K562 (cell line): Measurements from ENCODE around the gene KLHL12. TPM values are rescaled to one million over a fixed set of nuclear protein-coding genes. Genes with fewer than 3 reads are reported as not detected.
A peak's percentile ranks its signal among the peaks of the same experiment; 100 is the strongest.

ENCODE experiments used
- ATAC-seq: fragments of 200-7000 bp; cut with Tn5 transposase; 3 replicates; pipeline ENCODE4 v1.9.1; 2020; ENCODE audit warnings: moderate library complexity
- BruUV-seq: library from RNA; stranded (reverse); fragments of 400-500 nt; replicated peaks from 2 replicates; lab custom pipeline; 2021; lab: Mats Ljungman, UMichigan
- CTCF ChIA-PET: fragments of 300-600 bp; formaldehyde crosslinking; extraction: SDS; loops from one replicate; lab custom pipeline; 2021; ENCODE audit warnings: low intra/inter-chr PET ratio; lab: Yijun Ruan, JAX
- POLR2A ChIA-PET: fragments of 300-600, 350-650 bp; sonication (Branson Sonifier 250); formaldehyde crosslinking; extraction: SDS; loops from one replicate; lab custom pipeline; 2021; ENCODE audit warnings: antibody characterized with exemption, inconsistent platforms; lab: Yijun Ruan, JAX
- DNase-seq, 4 experiments: peaks; one replicate each; pipeline versions ENCODE4 v3.0.0 to v3.0.0-alpha.2; 2011 to 2018; ENCODE audit warnings: low spot score in 3 of 4, mixed read lengths in 3 of 4; ENCODE audit errors: extremely low read depth in 1 of 4
- FAIRE-seq: peaks from 2 replicates; lab custom pipeline; 2011; peaks lifted over from hg19 to GRCh38; lab: Jason Lieb, UNC
- H2AFZ ChIP-seq: 2 replicates; pipeline ENCODE4 v1.6.0; 2011; ENCODE audit warnings: low read depth, low read length, control low read depth, inconsistent platforms
- H3K27ac ChIP-seq: fragments of 200-600 bp; 3 replicates; pipeline ENCODE4 v1.8.0; 2011; ENCODE audit warnings: low read depth, mild to moderate bottlenecking, control low read depth, inconsistent platforms, low read length, moderate library complexity, mixed read lengths; ENCODE audit errors: extremely low read depth
- H3K27me3 ChIP-seq, 2 experiments: fragments of 300-600 bp in 1 of 2; 2 replicates in 1 of 2; 3 replicates in 1 of 2; pipeline versions ENCODE4 v1.6.0 to v1.8.0; 2011; ENCODE audit warnings: inconsistent platforms in 2 of 2, low read length in 2 of 2, mild to moderate bottlenecking in 1 of 2, mixed read lengths in 1 of 2, moderate library complexity in 1 of 2; ENCODE audit not compliant: control insufficient read depth in 2 of 2, insufficient read depth in 2 of 2
- H3K36me3 ChIP-seq: fragments of 300-600 bp; 3 replicates; pipeline ENCODE4 v1.8.0; 2011; ENCODE audit warnings: mild to moderate bottlenecking, low read length, inconsistent platforms; ENCODE audit not compliant: control insufficient read depth, insufficient read depth
- H3K4me1 ChIP-seq, 2 experiments: fragments of 200-600 bp in 1 of 2; replicated peaks in 1 of 2; 2 replicates in 1 of 2; 3 replicates in 1 of 2; pipeline versions ENCODE4 v1.5.1 to v1.8.0; 2011; ENCODE audit warnings: inconsistent platforms in 2 of 2, low read length in 2 of 2, mild to moderate bottlenecking in 1 of 2, mixed read lengths in 1 of 2, moderate library complexity in 1 of 2; ENCODE audit not compliant: control insufficient read depth in 2 of 2, insufficient read depth in 2 of 2
- H3K4me2 ChIP-seq: 2 replicates; pipeline ENCODE4 v1.6.1; 2011; ENCODE audit warnings: low read length, control low read depth, inconsistent platforms, mixed read lengths; ENCODE audit not compliant: insufficient read depth
- H3K4me3 ChIP-seq: fragments of 200-600 bp; sonication (generic), shearing (Covaris generic); 2 replicates; pipeline ENCODE4 v1.5.1; 2016; ENCODE audit warnings: control low read depth, inconsistent platforms
- H3K79me2 ChIP-seq: fragments of 200-600 bp; 3 replicates; pipeline ENCODE4 v1.8.0; 2011; ENCODE audit warnings: low read length, inconsistent platforms; ENCODE audit not compliant: control insufficient read depth, insufficient read depth
- H3K9ac ChIP-seq, 2 experiments: 2 replicates each; pipeline versions ENCODE4 v1.6.0 to v1.6.1; 2011; ENCODE audit warnings: low read depth in 2 of 2, low read length in 2 of 2, control low read depth in 1 of 2, inconsistent platforms in 1 of 2, mild to moderate bottlenecking in 1 of 2, mixed read lengths in 1 of 2; ENCODE audit not compliant: insufficient read depth in 1 of 2
- H3K9me1 ChIP-seq: one replicate; pipeline ENCODE4 v1.6.0; 2011; ENCODE audit warnings: inconsistent platforms, mild to moderate bottlenecking, low read length, moderate library complexity; ENCODE audit not compliant: control insufficient read depth, insufficient read depth
- H3K9me3 ChIP-seq: replicated peaks from 2 replicates; pipeline ENCODE4 v1.5.1; 2011; ENCODE audit warnings: low read depth, low read length, inconsistent platforms; ENCODE audit not compliant: control insufficient read depth, insufficient read depth
- H4K20me1 ChIP-seq: replicated peaks from 2 replicates; pipeline ENCODE4 v1.6.1; 2011; ENCODE audit warnings: low read length, inconsistent platforms, mixed read lengths; ENCODE audit not compliant: control insufficient read depth, insufficient read depth
- ARID3B ChIP-seq: fragments of 250-450 bp; sonication (Bioruptor Pico); IDR thresholded peaks from 2 replicates; pipeline ENCODE4 v1.4.0; 2020; ENCODE audit warnings: borderline replicate concordance
- ASH1L ChIP-seq: fragments of 450-650 bp; IDR thresholded peaks from 2 replicates; pipeline ENCODE4 v1.6.1; 2018; ENCODE audit warnings: borderline replicate concordance, mild to moderate bottlenecking, low read depth; ENCODE audit not compliant: partially characterized antibody
- CSDE1 ChIP-seq, 2 experiments: fragments of 450-650 bp; IDR thresholded peaks; 2 replicates each; pipeline ENCODE4 v1.6.1; 2016; ENCODE audit warnings: mild to moderate bottlenecking in 1 of 2
- ETS1 ChIP-seq: conservative IDR thresholded peaks from 2 replicates; pipeline ENCODE4 v1.6.1; 2011; ENCODE audit warnings: low read depth, mild to moderate bottlenecking, low read length; ENCODE audit not compliant: control insufficient read depth
- GATAD2A ChIP-seq: fragments of 450-650 bp; IDR thresholded peaks from 2 replicates; pipeline ENCODE4 v1.6.1; 2017
- HNRNPK ChIP-seq: fragments of 200-400 bp; formaldehyde crosslinking; IDR thresholded peaks from one replicate; pipeline ENCODE4 v1.6.1; 2018; ENCODE audit warnings: mild to moderate bottlenecking, low read depth, low read length; ENCODE audit not compliant: poor library complexity, severe bottlenecking
- MYBL2 ChIP-seq, 2 experiments: fragments of 450-650 bp in 1 of 2; sonication (generic) in 1 of 2; formaldehyde crosslinking in 1 of 2; IDR thresholded peaks; 2 replicates each; pipeline versions ENCODE4 v1.6.1 to v1.8.1; 2017 to 2022; ENCODE audit warnings: borderline replicate concordance in 1 of 2, inconsistent platforms in 1 of 2, low read depth in 1 of 2, mild to moderate bottlenecking in 1 of 2, missing genetic modification reagents in 1 of 2, moderate library complexity in 1 of 2
- RBFOX2 ChIP-seq: fragments of 200-400 bp; formaldehyde crosslinking; IDR thresholded peaks from 2 replicates; pipeline ENCODE4 v1.6.1; 2017; ENCODE audit warnings: low read depth, mild to moderate bottlenecking, low read length, moderate library complexity
- SETDB1 ChIP-seq: IDR thresholded peaks from one replicate; pipeline ENCODE4 v1.6.1; 2012; ENCODE audit warnings: low read length, control low read depth, inconsistent platforms
- SRSF1 ChIP-seq: fragments of 200-400 bp; formaldehyde crosslinking; IDR thresholded peaks from 2 replicates; pipeline ENCODE4 v1.6.1; 2017; ENCODE audit warnings: mild to moderate bottlenecking, low read depth, low read length, moderate library complexity
- STAT5A ChIP-seq: IDR thresholded peaks from 2 replicates; pipeline ENCODE4 v1.6.1; 2012; ENCODE audit warnings: low read length, inconsistent platforms, borderline replicate concordance
- SUPT5H ChIP-seq: fragments of 450-650 bp; IDR thresholded peaks from 2 replicates; pipeline ENCODE4 v1.6.1; 2016
- TEAD4 ChIP-seq, 2 experiments: sonication (generic) in 1 of 2; formaldehyde crosslinking in 1 of 2; IDR thresholded peaks; 2 replicates each; pipeline versions ENCODE4 v1.6.1 to v1.8.0; 2012 to 2022; ENCODE audit warnings: borderline replicate concordance in 1 of 2, inconsistent platforms in 1 of 2, low read length in 1 of 2, mild to moderate bottlenecking in 1 of 2, missing genetic modification reagents in 1 of 2
- ZFP30 ChIP-seq: fragments of 250-450 bp; sonication (Bioruptor Pico); IDR thresholded peaks from 2 replicates; pipeline ENCODE4 v1.8.0; 2022; ENCODE audit warnings: moderate library complexity, mild to moderate bottlenecking, inconsistent platforms, borderline replicate concordance
- ZNF398 ChIP-seq: fragments of 250-450 bp; sonication (Bioruptor Pico); IDR thresholded peaks from 2 replicates; pipeline ENCODE4 v1.8.0; 2021; ENCODE audit warnings: moderate library complexity, mild to moderate bottlenecking, inconsistent platforms
- ZNF707 ChIP-seq: fragments of 250-450 bp; sonication (Bioruptor Pico); conservative IDR thresholded peaks from 2 replicates; pipeline ENCODE4 v1.8.0; 2022; ENCODE audit warnings: inconsistent platforms, mild to moderate bottlenecking, moderate library complexity
- ZZZ3 ChIP-seq: fragments of 450-650 bp; IDR thresholded peaks from 2 replicates; pipeline ENCODE4 v1.6.1; 2016; ENCODE audit warnings: antibody characterized with exemption, mild to moderate bottlenecking, moderate library complexity
- WGBS: fragments of 100-300 bp; shearing (Covaris generic); methylation state at CpG from one replicate; pipeline ENCODE4 v1.1.6; 2016; ENCODE audit warnings: low coverage, mixed read lengths; ENCODE audit not compliant: insufficient coverage; ENCODE audit errors: missing lambda C conversion rate; 5-methylcytosine and 5-hydroxymethylcytosine counted together
- in situ Hi-C: fragments of 300-500 bp; cut with MboI; formaldehyde crosslinking; loops from 4 replicates; pipeline ENCODE4 v1.15.0; 2018; ENCODE audit warnings: inconsistent platforms, mixed read lengths
- intact Hi-C: fragments of 100-400 bp; cut with micrococcal nuclease; formaldehyde crosslinking; loops from 2 replicates; pipeline ENCODE4 v1.14.2; 2022
- polyA plus RNA-seq, 8 experiments: library from polyadenylated mRNA; depleted of rRNA in 4 of 8; stranded (reverse) in 5 of 8; unstranded in 3 of 8; fragments of >200 nt; fragmentation: Nextera tagmentation in 2 of 8; fragmentation: Illumina TruSeq in 1 of 8; extraction: Ambion mirVana in 2 of 8; extraction: Trizol in 1 of 8; gene quantifications; 2 replicates each; pipeline versions ENCODE4 v1.2.1 to v1.2.3, GENCODE V29; 2011 to 2014; ENCODE audit warnings: inconsistent platforms in 1 of 8, missing spikeins in 1 of 8
- total RNA-seq, 7 experiments: library from RNA; depleted of rRNA in 6 of 7; stranded (reverse); fragments of >200 nt in 6 of 7; fragmentation: Illumina TruSeq in 2 of 7; extraction: Trizol in 2 of 7; gene quantifications; 2 replicates each; pipeline versions ENCODE4 v1.2.1 to v1.2.3, GENCODE V29; 2011 to 2021; ENCODE audit warnings: low replicate concordance in 1 of 7

The KLHL12 gene
- total and polyA plus RNA-seq, 9 of the 15 experiments (the other 6 are each of a cell fraction or from before 2014, with no cell fraction given), result 23.1 to 85.1 (median 35.0) TPM

GRCh38 chr1:202968895-202969295 lies 41.9 kb upstream of the KLHL12 start:
- WGBS, result 6% methylated on average over 3 of the region's 5 CpGs
- peaks cover 11% of the 10 kb centered on the region; the same call in 2 of the 3 replicates for H3K79me2 ChIP-seq
- H3K27ac ChIP-seq, result no peak overlapping the region; the same call in 2 of the 3 replicates
- H3K9me3 ChIP-seq, result no peaks in the 10 kb centered on the region
- peaks cover 19% of the 10 kb centered on the region for H3K36me3 ChIP-seq
- H2AFZ ChIP-seq, result peak overlapping the region; percentile 92
- POLR2A ChIA-PET, result interaction anchor here (0.9 to 1.4 kb wide), 5 partner anchors 13 to 80 kb away, joined by 3 to 13 read pairs (median 4); partner anchors contain the start of genes RABIF and TMEM183A
- intact Hi-C loops, result loop anchor here (1.0 kb wide), 4 partner anchors 25 to 43 kb away; no protein-coding TSS in a partner anchor
- H3K4me1 ChIP-seq, result peaks cover 20 to 24% of the 10 kb centered on the region in 2 experiments
- CTCF ChIA-PET, result interaction anchor here (0.7 kb wide), 1 partner anchor 13 kb away, joined by 3 read pairs; no protein-coding TSS in a partner anchor
- H3K9me1 ChIP-seq, result no peaks in the 10 kb centered on the region
- no TSS peak for BruUV-seq
- H3K4me3 ChIP-seq, result no peak overlapping the region
- peak overlapping the region; percentile 2 to 22; a peak in 2 of 4 replicates for H3K9ac ChIP-seq
- FAIRE-seq, result peak; percentile 97
- H3K4me2 ChIP-seq, result peak overlapping the region; percentile 28; the same call in 1 of the 2 replicates
- H3K27me3 ChIP-seq, result no peaks in the 10 kb centered on the region; a peak in 1 of 5 replicates
- H4K20me1 ChIP-seq, result no peaks in the 10 kb centered on the region
- peak; percentile 90 for ATAC-seq
- in situ Hi-C loops, result no loop called here
- DNase-seq, result peak; percentile 74 to 90 (median 81)
- TF ChIP-seq SETDB1 (no peak), TEAD4 (IDR thresholded peaks at IDR 0.05; ENCODE audit: low read length) (peak; percentile 46), TEAD4 (CRISPR knock-in tag; IDR thresholded peaks at IDR 0.05; ENCODE audit: borderline replicate concordance) (no peak), GATAD2A (no peak), ZFP30 (CRISPR knock-in tag) (no peak), ZNF707 (no peak), ASH1L (no peak), MYBL2 (IDR thresholded peaks at IDR 0.05; ENCODE audit: low read depth) (no peak), MYBL2 (CRISPR knock-in tag; IDR thresholded peaks at IDR 0.05; ENCODE audit: borderline replicate concordance) (no peak), HNRNPK (no peak), STAT5A (peak; percentile 25; the same call in 1 of the 2 replicates), SUPT5H (no peak), ZZZ3 (no peak; the same call in 1 of the 2 replicates), RBFOX2 (no peak), CSDE1 (IDR thresholded peaks at IDR 0.05) (no peak), ETS1 (no peak), ZNF398 (no peak), ARID3B (CRISPR knock-in tag) (no peak), SRSF1 (no peak)
